Right lobe of liver (tissue), 4 donors: Measurements from ENCODE around the gene IMMT.

Experiments used
- CTCF ChIP-seq, 4 donors: fragments of 200-600 bp in 3 of 4; fragments of 450-650 bp in 1 of 4; IDR thresholded peaks; one replicate each; pipeline versions ENCODE4 v1.5.1 to v1.8.0; 2016 to 2022; ENCODE audit warnings: antibody characterized with exemption in 4 of 4, mild to moderate bottlenecking in 2 of 4
- POLR2A ChIP-seq: fragments of 450-650 bp; IDR thresholded peaks from one replicate; pipeline ENCODE4 v1.6.1; 2017; ENCODE audit warnings: antibody characterized with exemption, mild to moderate bottlenecking
- donor health status: DM: no; HTN: no; CAD: no.
- donor health status: DM: no; HTN: no; CAD: no.
- donor health status: DM: no; HTN: yes; CAD: no.

- TF ChIP-seq CTCF (IDR thresholded peaks at IDR 0.05), result no peak
- TF ChIP-seq POLR2A, result no peak
Observed at GRCh38 chr2:86227685-86228084, 32.4 kb upstream of the IMMT start.
